ENCODE results near the gene RNF133.
"Not testable (repeated sequence)": the region's sequence is repeated elsewhere in the genome, so short reads cannot be mapped to it uniquely, and the experiment has no call there.

The RNF133 gene

GRCh38 chr7:122688400-122688998, 10.4 kb downstream of the RNF133 start:
- DNase-seq, result no peak

- DNase-seq, result no peak
Observed at GRCh38 chr7:122686360-122686878, 12.5 kb downstream of the RNF133 start.

GRCh38 chr7:122684504-122684903, 14.4 kb downstream of the RNF133 start:
- no peak for DNase-seq

GRCh38 chr7:122682815-122683550, 15.9 kb downstream of the RNF133 start:
- DNase-seq, result no peak

GRCh38 chr7:122681186-122681585, 17.7 kb downstream of the RNF133 start:
- not testable (repeated sequence) for DNase-seq

GRCh38 chr7:122679813-122680212, 19.1 kb downstream of the RNF133 start:
- DNase-seq, result no peak

GRCh38 chr7:122679269-122679709, 19.6 kb downstream of the RNF133 start:
- DNase-seq, result not testable (repeated sequence)

- DNase-seq, result no peak
Observed at GRCh38 chr7:122677149-122677548, 21.8 kb downstream of the RNF133 start.

- DNase-seq, result peak; percentile 35
Observed at GRCh38 chr7:122676466-122676865, 22.5 kb downstream of the RNF133 start.

GRCh38 chr7:122675621-122676020, 23.3 kb downstream of the RNF133 start:
- no peak for DNase-seq

- no peak for DNase-seq
Observed at GRCh38 chr7:122675011-122675410, 23.9 kb downstream of the RNF133 start.

GRCh38 chr7:122674502-122674901, 24.4 kb downstream of the RNF133 start:
- peak; percentile 77 for DNase-seq

GRCh38 chr7:122673951-122674350, 25.0 kb downstream of the RNF133 start:
- no peak for DNase-seq

GRCh38 chr7:122672536-122672935, 26.4 kb downstream of the RNF133 start:
- no peak for DNase-seq

GRCh38 chr7:122663733-122664132, 35.2 kb downstream of the RNF133 start:
- no peak for DNase-seq

GRCh38 chr7:122658856-122659255, 40.1 kb downstream of the RNF133 start:
- DNase-seq, result no peak

GRCh38 chr7:122653685-122654084, 45.2 kb downstream of the RNF133 start:
- no peak for DNase-seq

- DNase-seq, result no peak
Observed at GRCh38 chr7:122652876-122653275, 46.0 kb downstream of the RNF133 start.

- DNase-seq, result no peak
Observed at GRCh38 chr7:122651451-122651850, 47.5 kb downstream of the RNF133 start.

Measured in eye (tissue), 1 donor.